ENCODE results near the gene SERPINB11.
"Not testable (repeated sequence)": the region's sequence is repeated elsewhere in the genome, so short reads cannot be mapped to it uniquely, and the experiment has no call there.

The SERPINB11 gene, protein sequence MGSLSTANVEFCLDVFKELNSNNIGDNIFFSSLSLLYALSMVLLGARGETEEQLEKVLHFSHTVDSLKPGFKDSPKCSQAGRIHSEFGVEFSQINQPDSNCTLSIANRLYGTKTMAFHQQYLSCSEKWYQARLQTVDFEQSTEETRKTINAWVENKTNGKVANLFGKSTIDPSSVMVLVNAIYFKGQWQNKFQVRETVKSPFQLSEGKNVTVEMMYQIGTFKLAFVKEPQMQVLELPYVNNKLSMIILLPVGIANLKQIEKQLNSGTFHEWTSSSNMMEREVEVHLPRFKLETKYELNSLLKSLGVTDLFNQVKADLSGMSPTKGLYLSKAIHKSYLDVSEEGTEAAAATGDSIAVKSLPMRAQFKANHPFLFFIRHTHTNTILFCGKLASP

DNA sequence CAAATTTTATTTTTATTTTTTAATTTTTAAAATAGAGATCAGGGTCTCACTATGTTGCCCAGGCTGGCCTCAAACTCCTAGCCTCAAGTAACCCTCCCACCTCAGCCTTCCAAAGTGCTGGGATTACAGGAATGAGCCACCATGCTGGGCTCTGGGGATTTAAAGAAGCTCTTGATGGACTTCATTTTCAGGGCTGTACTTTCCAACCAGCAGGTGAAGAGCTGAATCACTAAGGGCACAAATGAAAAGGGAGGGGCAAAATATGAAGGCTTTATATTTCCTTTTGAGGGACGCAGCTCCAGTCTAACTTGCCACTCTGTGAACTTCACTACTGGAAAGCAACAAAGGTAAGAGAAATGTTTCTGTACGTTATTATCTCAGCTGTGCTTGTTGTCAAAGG, at the start of gene SERPINB11:
SERPINB11 (plus strand) TSS at position 301 of the 400 bp plus-strand sequence. CDS start 7,234 bp downstream, outside the sequence.
- Histone ChIP-seq H3K27me3 (ENCODE audit: control insufficient read depth, insufficient read depth, low read length) (no peaks in the 10 kb centered on the region), H3K9me3 (ENCODE audit: control insufficient read depth, low read length) (no peaks in the 10 kb centered on the region), H3K4me3 (ENCODE audit: low read length) (no peak within 1 kb of the TSS), H3K9ac (ENCODE audit: low read length) (no peak within 1 kb of the TSS), H3K36me3 (ENCODE audit: control insufficient read depth, insufficient read depth, low read length) (no peaks in the 10 kb centered on the region), H3K4me1 (ENCODE audit: control insufficient read depth, insufficient read depth, low read length) (no peaks in the 10 kb centered on the region)

DNA sequence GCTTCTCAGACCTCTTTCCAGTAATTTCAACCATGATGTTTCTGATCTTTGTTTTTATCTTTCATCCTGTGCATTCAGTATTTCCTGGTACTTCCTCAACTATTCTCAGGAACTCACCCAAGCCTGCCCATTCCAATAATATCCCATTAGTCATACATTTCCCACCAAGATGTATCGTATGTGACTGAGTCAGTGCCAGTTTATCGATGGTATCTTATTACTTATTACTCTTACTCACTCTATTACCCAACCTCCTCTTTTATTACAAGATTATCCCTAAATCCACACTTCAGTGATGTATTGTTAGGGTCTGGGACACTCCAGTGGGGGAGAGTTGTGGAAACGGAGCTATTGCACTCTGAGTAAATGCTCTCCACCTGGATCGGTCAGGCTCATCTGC, 43.8 kb upstream of the SERPINB11 start:
- not testable (repeated sequence) for H3K27me3 ChIP-seq (ENCODE audit: control insufficient read depth, insufficient read depth, low read length); H3K9ac ChIP-seq (ENCODE audit: low read length); H3K4me3 ChIP-seq (ENCODE audit: low read length); H3K4me1 ChIP-seq (ENCODE audit: control insufficient read depth, insufficient read depth, low read length); H3K9me3 ChIP-seq (ENCODE audit: control insufficient read depth, low read length); H3K36me3 ChIP-seq (ENCODE audit: control insufficient read depth, insufficient read depth, low read length)

DNA sequence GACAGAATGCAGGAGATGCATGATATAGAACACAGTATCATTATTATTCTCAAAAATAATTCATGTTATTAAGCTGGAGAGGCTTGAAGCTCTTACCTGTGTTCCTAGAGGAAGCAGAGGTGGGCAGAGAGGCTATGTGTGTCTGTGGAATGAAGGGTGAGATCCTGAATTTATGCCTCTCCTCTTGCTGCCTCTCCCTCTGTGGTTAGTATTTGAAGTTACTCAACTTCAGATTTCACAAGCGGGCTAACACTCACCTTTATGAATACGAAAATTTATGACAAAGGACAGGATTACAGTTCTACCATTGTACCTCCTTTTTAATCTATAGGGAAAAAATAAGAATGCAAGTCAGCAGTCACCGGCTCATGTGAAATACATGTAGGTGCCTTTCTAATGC, 41.0 kb upstream of the SERPINB11 start, which contains the start of gene SERPINB3:
SERPINB3 (minus strand) TSS at position 144 of the 400 bp plus-strand sequence. CDS start 677 bp downstream, outside the sequence.
- not testable (repeated sequence) for H3K27me3 ChIP-seq (ENCODE audit: control insufficient read depth, insufficient read depth, low read length); H3K36me3 ChIP-seq (ENCODE audit: control insufficient read depth, insufficient read depth, low read length)

DNA sequence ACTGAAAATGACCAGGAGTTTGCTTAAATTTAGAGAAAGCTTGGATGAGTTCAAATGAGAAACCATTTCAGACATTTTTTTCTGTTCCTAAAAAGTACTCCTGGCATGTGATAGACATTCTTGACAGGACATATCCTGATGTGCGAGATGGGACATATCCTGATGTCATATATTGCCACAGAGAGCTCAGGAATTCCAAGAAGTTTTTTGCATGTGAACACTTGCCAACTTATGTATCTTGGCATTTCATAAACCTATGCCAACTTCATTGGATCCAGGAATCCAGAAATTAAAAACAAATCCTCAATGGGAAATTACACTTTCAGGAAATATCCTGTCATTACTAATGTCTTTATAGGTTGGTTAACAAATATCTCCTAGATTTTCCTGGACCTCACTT, 38.2 kb upstream of the SERPINB11 start:
- Histone ChIP-seq H3K9ac (ENCODE audit: low read length) (no peak overlapping the region), H3K27me3 (ENCODE audit: control insufficient read depth, insufficient read depth, low read length) (no peaks in the 10 kb centered on the region), H3K36me3 (ENCODE audit: control insufficient read depth, insufficient read depth, low read length) (no peaks in the 10 kb centered on the region), H3K9me3 (ENCODE audit: control insufficient read depth, low read length) (no peaks in the 10 kb centered on the region), H3K4me1 (ENCODE audit: control insufficient read depth, insufficient read depth, low read length) (no peaks in the 10 kb centered on the region), H3K4me3 (ENCODE audit: low read length) (no peak overlapping the region)

More for the DNA sequence above, 41.0 kb upstream of the SERPINB11 start, which contains the start of gene SERPINB3:
- H3K9me3 ChIP-seq (ENCODE audit: control insufficient read depth, low read length); H3K9ac ChIP-seq (ENCODE audit: low read length); H3K4me1 ChIP-seq (ENCODE audit: control insufficient read depth, insufficient read depth, low read length); H3K4me3 ChIP-seq (ENCODE audit: low read length): not testable (repeated sequence)

DNA sequence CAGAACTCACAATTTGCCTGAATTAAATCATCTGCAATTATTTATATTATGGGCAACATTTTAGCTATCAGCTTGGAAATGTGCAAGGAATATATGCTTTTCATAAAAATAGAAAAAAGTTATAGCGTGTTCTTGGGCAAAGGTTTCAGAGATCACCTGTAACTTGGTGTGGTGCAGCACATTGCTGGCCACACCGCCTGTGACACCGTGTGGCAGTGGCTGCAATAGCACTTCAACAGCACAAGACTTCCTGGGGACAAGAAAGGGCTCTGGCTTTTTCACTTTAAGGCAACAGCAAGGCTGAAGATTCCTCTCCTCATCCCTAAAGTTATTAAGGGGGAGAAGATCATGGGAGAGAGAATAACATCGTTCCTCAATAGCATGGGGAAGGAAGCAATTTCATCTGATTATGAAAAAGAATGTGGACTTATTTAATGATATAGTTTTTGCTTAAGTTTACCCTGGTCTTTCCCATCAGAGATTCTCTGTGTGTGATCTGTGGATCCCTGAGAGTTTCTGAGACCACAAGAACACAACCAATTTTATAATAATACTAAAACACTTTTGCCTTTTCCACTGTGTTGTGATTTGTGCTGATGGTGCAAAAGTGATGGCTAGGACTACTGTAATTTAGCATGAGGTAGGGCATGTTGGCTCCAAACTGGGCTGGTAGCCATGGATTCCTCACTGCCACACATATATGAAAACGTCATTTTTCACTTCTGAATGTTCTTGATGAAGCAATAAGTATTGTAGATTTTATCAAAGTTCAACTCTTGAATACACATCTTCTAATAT, 26.0 kb upstream of the SERPINB11 start:
- H3K4me1 ChIP-seq (ENCODE audit: control insufficient read depth, insufficient read depth, low read length) = peaks cover 15% of the 10 kb centered on the region
- H3K9me3 ChIP-seq (ENCODE audit: control insufficient read depth, low read length) = no peaks in the 10 kb centered on the region
- H3K27me3 ChIP-seq (ENCODE audit: control insufficient read depth, insufficient read depth, low read length) = no peaks in the 10 kb centered on the region
- H3K9ac ChIP-seq (ENCODE audit: low read length) = no peak overlapping the region
- H3K36me3 ChIP-seq (ENCODE audit: control insufficient read depth, insufficient read depth, low read length) = no peaks in the 10 kb centered on the region
- no peak overlapping the region for H3K4me3 ChIP-seq (ENCODE audit: low read length)

DNA sequence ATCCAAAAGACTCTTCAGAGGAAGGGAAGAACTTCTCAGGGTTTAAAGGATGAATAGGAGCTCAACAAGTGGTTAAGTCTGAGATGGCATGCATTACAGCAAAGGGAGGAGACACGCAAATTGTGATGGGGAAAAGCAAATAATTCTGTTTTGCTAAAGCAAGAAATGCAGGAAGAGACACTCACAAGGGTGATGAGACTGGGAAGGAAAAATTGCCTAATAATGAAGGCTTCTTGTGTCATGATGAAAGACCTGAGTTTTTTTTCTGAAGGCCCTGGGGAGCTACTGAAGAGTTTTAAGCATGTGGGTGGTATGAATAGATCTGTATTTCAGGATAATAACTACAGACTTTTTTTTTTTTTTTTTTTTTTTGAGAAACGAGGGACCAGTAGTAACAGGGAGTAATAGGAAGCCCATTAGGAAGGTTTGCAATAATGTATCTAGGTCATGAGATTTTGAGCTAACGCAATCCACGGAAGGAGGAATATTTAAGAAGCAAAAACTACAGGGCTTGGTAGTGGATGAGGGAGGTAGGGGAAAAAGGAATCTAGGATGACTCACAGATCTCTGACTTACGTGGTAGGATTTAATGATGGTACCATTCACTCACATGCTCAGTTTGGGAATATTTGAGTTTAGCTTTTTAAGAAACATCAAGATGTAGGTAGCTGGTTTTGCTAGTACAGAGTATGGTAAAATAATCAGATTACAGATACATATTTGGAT, 25.1 kb upstream of the SERPINB11 start:
- Histone ChIP-seq H3K4me3 (ENCODE audit: low read length) (no peak overlapping the region), H3K36me3 (ENCODE audit: control insufficient read depth, insufficient read depth, low read length) (no peaks in the 10 kb centered on the region), H3K27me3 (ENCODE audit: control insufficient read depth, insufficient read depth, low read length) (no peaks in the 10 kb centered on the region), H3K9ac (ENCODE audit: low read length) (no peak overlapping the region), H3K9me3 (ENCODE audit: control insufficient read depth, low read length) (no peaks in the 10 kb centered on the region), H3K4me1 (ENCODE audit: control insufficient read depth, insufficient read depth, low read length) (peaks cover 21% of the 10 kb centered on the region)

DNA sequence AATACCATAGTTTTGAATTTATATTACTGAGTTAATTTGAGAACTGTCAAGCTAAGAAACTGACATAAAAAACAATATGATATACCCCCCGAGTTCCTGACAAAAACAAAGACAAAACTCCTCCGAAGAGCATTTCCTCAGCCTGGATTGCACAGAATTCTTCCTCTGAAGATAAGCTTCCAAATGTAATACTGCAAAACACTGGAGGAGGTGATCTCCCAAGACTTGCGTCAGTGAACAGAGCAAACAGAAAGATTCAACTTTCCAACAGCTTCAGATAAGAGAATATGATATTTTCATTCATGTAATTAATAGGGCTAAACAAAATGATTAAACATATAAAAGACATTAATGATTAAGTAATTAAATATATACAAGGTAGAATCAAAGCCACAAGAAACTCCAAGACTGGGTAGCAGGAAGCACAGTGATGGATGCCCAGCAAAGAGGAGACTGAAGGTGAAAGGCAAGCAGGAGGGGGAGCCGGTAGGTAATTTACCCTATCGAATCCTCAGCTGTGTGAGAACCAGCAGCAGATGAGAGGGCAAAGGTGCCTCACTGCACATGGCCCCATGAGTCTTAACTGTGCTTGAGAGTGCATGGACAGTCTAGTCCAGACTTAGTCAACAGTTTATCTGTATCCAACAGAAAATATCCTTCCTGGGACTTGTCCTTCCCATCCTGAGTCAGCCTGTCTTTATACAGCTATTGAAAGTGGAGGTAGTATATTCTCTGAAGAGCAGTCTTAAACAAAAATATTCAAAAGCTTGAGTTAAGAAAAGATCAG, 22.7 kb upstream of the SERPINB11 start:
- no peaks in the 10 kb centered on the region for H3K36me3 ChIP-seq (ENCODE audit: control insufficient read depth, insufficient read depth, low read length)
- H3K4me3 ChIP-seq (ENCODE audit: low read length) = no peak overlapping the region
- peaks cover 35% of the 10 kb centered on the region for H3K4me1 ChIP-seq (ENCODE audit: control insufficient read depth, insufficient read depth, low read length)
- no peaks in the 10 kb centered on the region for H3K9me3 ChIP-seq (ENCODE audit: control insufficient read depth, low read length)
- no peaks in the 10 kb centered on the region for H3K27me3 ChIP-seq (ENCODE audit: control insufficient read depth, insufficient read depth, low read length)
- no peak overlapping the region for H3K9ac ChIP-seq (ENCODE audit: low read length)

DNA sequence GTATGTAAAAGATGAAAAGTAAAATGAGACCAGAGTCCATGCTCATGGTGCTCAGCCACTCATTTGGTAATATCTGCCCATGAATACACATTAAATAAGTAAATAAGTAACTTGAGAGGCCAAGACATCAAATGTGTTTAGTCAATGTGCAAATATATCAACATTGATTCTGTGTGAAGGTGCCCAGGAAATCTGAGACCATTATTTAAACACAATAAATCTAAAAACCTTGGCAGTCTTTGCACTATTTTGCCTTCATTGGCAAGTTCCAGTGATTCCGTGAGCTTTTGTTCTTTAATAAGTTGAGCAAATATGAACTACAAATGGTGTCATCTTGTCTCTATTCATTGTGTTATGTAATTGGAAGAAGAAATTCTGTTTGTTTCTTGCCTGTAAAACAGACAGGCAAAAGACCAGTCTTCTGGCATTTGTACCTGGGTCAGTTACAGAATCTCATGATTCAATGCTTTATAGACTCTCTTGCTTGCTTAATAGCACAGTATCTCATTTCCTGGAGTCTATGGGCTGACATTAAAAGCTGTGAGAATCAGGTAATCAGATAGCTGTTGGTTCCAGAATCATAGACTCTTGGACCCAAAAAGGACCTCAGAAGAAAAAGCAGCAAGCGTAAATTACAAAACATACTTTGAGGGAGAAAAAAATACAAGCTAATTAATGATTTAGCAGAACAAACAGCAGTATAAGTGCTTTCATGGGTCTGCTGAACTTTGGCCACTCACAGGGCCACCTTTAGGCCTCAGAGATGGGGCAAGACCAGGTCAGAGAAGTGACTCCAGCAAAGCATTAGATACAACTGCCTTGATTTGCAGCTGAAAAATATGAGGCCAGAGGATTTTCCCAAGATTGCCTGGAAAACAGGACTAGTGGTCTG, 21.1 kb upstream of the SERPINB11 start:
- no peaks in the 10 kb centered on the region for H3K36me3 ChIP-seq (ENCODE audit: control insufficient read depth, insufficient read depth, low read length)
- no peaks in the 10 kb centered on the region for H3K27me3 ChIP-seq (ENCODE audit: control insufficient read depth, insufficient read depth, low read length)
- peaks cover 35% of the 10 kb centered on the region for H3K4me1 ChIP-seq (ENCODE audit: control insufficient read depth, insufficient read depth, low read length)
- no peaks in the 10 kb centered on the region for H3K9me3 ChIP-seq (ENCODE audit: control insufficient read depth, low read length)
- H3K4me3 ChIP-seq (ENCODE audit: low read length) = no peak overlapping the region
- no peak overlapping the region for H3K9ac ChIP-seq (ENCODE audit: low read length)

DNA sequence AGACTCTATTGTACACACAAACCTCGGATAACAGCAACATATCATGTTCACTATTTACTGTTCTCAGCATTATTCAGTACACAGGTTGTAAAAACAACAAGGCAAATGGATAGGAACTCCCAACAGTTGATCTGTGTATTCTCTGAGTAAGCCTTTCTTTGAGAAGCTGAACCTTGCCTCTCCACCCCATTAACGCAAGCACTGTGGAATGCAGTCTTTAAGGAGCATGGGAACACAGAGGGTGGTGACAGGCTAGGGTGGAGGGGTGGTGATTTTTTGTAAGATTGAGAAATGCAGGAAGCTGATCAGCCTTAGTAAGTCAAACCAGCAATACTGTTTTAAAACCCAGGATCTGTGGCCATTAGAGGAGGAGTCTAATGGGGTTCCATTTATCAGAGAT, 19.6 kb upstream of the SERPINB11 start:
- no peak overlapping the region for H3K4me3 ChIP-seq (ENCODE audit: low read length)
- H3K9me3 ChIP-seq (ENCODE audit: control insufficient read depth, low read length) = no peaks in the 10 kb centered on the region
- no peaks in the 10 kb centered on the region for H3K27me3 ChIP-seq (ENCODE audit: control insufficient read depth, insufficient read depth, low read length)
- no peak overlapping the region for H3K9ac ChIP-seq (ENCODE audit: low read length)
- H3K36me3 ChIP-seq (ENCODE audit: control insufficient read depth, insufficient read depth, low read length) = no peaks in the 10 kb centered on the region
- peaks cover 35% of the 10 kb centered on the region for H3K4me1 ChIP-seq (ENCODE audit: control insufficient read depth, insufficient read depth, low read length)

DNA sequence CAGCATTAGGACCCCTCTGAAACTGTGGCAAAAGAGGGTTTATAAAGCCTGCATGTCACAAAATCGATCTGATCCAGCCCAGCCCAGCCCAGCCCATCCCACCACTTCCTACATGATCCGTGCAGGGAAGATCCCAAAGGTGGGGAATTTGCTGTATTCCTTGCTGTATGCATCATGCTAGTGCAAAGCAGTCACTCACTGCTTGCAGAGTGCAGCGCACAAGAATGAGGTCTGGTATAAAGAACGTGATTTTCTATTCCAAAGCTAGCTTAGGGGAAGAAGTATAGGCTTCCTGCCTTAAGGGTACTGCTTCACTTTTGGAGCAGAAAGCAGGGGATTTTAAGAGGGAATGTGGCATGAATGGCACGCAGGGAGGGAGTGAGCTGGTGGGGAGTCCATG, 18.9 kb upstream of the SERPINB11 start:
- H3K4me3 ChIP-seq (ENCODE audit: low read length) = peak overlapping the region; percentile 21
- no peaks in the 10 kb centered on the region for H3K9me3 ChIP-seq (ENCODE audit: control insufficient read depth, low read length)
- H3K36me3 ChIP-seq (ENCODE audit: control insufficient read depth, insufficient read depth, low read length) = no peaks in the 10 kb centered on the region
- no peak overlapping the region for H3K9ac ChIP-seq (ENCODE audit: low read length)
- peaks cover 35% of the 10 kb centered on the region for H3K4me1 ChIP-seq (ENCODE audit: control insufficient read depth, insufficient read depth, low read length)
- no peaks in the 10 kb centered on the region for H3K27me3 ChIP-seq (ENCODE audit: control insufficient read depth, insufficient read depth, low read length)

DNA sequence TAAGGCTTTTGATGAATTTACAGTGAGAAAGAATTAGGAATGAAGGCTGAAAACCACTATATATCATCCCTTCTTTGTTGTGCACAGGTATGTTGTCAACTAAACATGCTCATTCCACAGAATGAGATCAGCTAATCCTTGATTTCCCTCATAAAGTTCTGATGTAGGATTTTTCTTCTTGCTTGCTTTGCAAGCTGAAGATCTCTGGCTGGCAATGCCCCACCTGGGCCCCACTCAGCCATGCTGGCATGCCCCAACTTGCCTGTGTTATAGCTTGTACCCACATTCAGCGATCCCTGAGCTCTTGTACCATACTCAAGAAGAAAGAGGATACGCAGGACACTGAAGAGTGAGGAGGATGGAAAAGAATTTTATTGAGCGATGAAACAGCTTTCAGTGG, 18.0 kb upstream of the SERPINB11 start:
- H3K36me3 ChIP-seq (ENCODE audit: control insufficient read depth, insufficient read depth, low read length) = no peaks in the 10 kb centered on the region

More for the DNA sequence above, 18.0 kb upstream of the SERPINB11 start:
- Histone ChIP-seq H3K4me3 (ENCODE audit: low read length) (no peak overlapping the region), H3K27me3 (ENCODE audit: control insufficient read depth, insufficient read depth, low read length) (no peaks in the 10 kb centered on the region), H3K9me3 (ENCODE audit: control insufficient read depth, low read length) (no peaks in the 10 kb centered on the region), H3K4me1 (ENCODE audit: control insufficient read depth, insufficient read depth, low read length) (peaks cover 35% of the 10 kb centered on the region), H3K9ac (ENCODE audit: low read length) (no peak overlapping the region)
